CD4-positive, alpha-beta T cell (primary cell): ENCODE data around the gene CACNA1D. TPM values are rescaled to one million over a fixed set of nuclear protein-coding genes. Genes with fewer than 3 reads are reported as not detected.

Experiments
- ATAC-seq: fragments of 200-7000 bp; cut with Tn5 transposase; one replicate; pipeline ENCODE4 v1.10.0; 2022; ENCODE audit warnings: mild to moderate bottlenecking; ENCODE audit not compliant: poor library complexity
- CTCF ChIA-PET: fragments of 350-600 bp; sonication (Branson Sonifier 250); formaldehyde crosslinking; loops from one replicate; lab custom pipeline; 2021; ENCODE audit warnings: antibody characterized with exemption, inconsistent platforms; lab: Charles Lee
- POLR2A ChIA-PET: fragments of 350-600 bp; sonication (Branson Sonifier 250); formaldehyde crosslinking; loops from one replicate; lab custom pipeline; 2021; ENCODE audit warnings: antibody characterized with exemption, inconsistent platforms; lab: Charles Lee
- DNase-seq, 14 experiments: peaks; one replicate each; pipeline ENCODE4 v3.0.0-alpha.2; 2013 to 2020; ENCODE audit warnings: mixed read lengths in 2 of 14
- H3K27ac ChIP-seq, 2 donors: one replicate each; pipeline versions ENCODE4 v1.5.1 to v1.7.0; 2013; ENCODE audit warnings: low read length in 2 of 2, low read depth in 1 of 2, mild to moderate bottlenecking in 1 of 2
- H3K27me3 ChIP-seq, 2 experiments: 1 replicate in 1 of 2; 2 replicates in 1 of 2; pipeline versions ENCODE4 v1.6.1 to v1.7.0; 2013; ENCODE audit warnings: low read length in 2 of 2, control low read depth in 1 of 2, mild to moderate bottlenecking in 1 of 2, moderate library complexity in 1 of 2; ENCODE audit not compliant: insufficient read depth in 2 of 2, control insufficient read depth in 1 of 2
- H3K36me3 ChIP-seq: one replicate; pipeline ENCODE4 v1.6.1; 2013; ENCODE audit warnings: low read length, control low read depth; ENCODE audit not compliant: insufficient read depth
- H3K4me1 ChIP-seq: one replicate; pipeline ENCODE4 v1.6.1; 2013; ENCODE audit warnings: low read length, control low read depth; ENCODE audit not compliant: insufficient read depth
- H3K4me3 ChIP-seq: one replicate; pipeline ENCODE4 v1.5.1; 2013; ENCODE audit warnings: mild to moderate bottlenecking, low read length, moderate library complexity
- H3K9me3 ChIP-seq, 2 experiments: 1 replicate in 1 of 2; 2 replicates in 1 of 2; pipeline versions ENCODE4 v1.6.1 to v1.7.0; 2013; ENCODE audit warnings: low read length in 2 of 2, mild to moderate bottlenecking in 2 of 2, control low read depth in 1 of 2, moderate library complexity in 1 of 2; ENCODE audit not compliant: control insufficient read depth in 1 of 2, insufficient read depth in 1 of 2
- H3K27ac Mint-ChIP-seq: one replicate; pipeline ENCODE4 v1.8.0; 2020; ENCODE audit warnings: mixed read lengths
- H3K27me3 Mint-ChIP-seq: one replicate; pipeline ENCODE4 v1.8.0; 2021; ENCODE audit warnings: mixed read lengths
- H3K36me3 Mint-ChIP-seq: one replicate; pipeline ENCODE4 v1.8.0; 2021; ENCODE audit warnings: low read depth, mixed read lengths
- H3K4me1 Mint-ChIP-seq: one replicate; pipeline ENCODE4 v1.8.0; 2021; ENCODE audit warnings: low read depth, mixed read lengths
- H3K4me3 Mint-ChIP-seq: one replicate; pipeline ENCODE4 v1.8.0; 2020; ENCODE audit warnings: mild to moderate bottlenecking, mixed read lengths
- H3K9me3 Mint-ChIP-seq: one replicate; pipeline ENCODE4 v1.8.0; 2020; ENCODE audit warnings: mixed read lengths
- CTCF ChIP-seq: fragments of 200-600 bp; IDR thresholded peaks from one replicate; pipeline ENCODE4 v1.8.0; 2022; ENCODE audit warnings: antibody characterized with exemption, mild to moderate bottlenecking
- intact Hi-C, 2 experiments: fragments of 100-400 bp; cut with DNase I in 1 of 2; cut with micrococcal nuclease in 1 of 2; formaldehyde crosslinking; loops; one replicate each; pipeline versions ENCODE4 v1.15.1 to v1.9.0; 2023 to 2025; cut with DNase I, micrococcal nuclease
- total RNA-seq, 174 experiments: library from RNA in 2 of 174; stranded (reverse) in 2 of 174; gene quantifications; one replicate each; pipeline ENCODE4 v1.2.3 and lab custom pipeline; 2021 to 2026

The CACNA1D gene
- total RNA-seq, 2 experiments from 2014 or later = not detected

GRCh38 chr3:53604232-53604631 is 109.8 kb downstream of the CACNA1D start:
- no peaks in the 10 kb centered on the region for H3K36me3 Mint-ChIP-seq
- no peak overlapping the region for H3K27ac ChIP-seq
- H3K27ac Mint-ChIP-seq = no peak overlapping the region
- H3K4me1 ChIP-seq = no peaks in the 10 kb centered on the region
- peaks cover 6% of the 10 kb centered on the region for H3K9me3 Mint-ChIP-seq
- DNase-seq (no peak), ATAC-seq (no peak)
- no peaks in the 10 kb centered on the region for H3K36me3 ChIP-seq
- POLR2A ChIA-PET = no interaction called here
- CTCF ChIA-PET = no interaction called here
- TF ChIP-seq CTCF = no peak
- H3K27me3 Mint-ChIP-seq = peaks cover 11% of the 10 kb centered on the region
- H3K4me1 Mint-ChIP-seq = no peaks in the 10 kb centered on the region
- H3K4me3 Mint-ChIP-seq = no peak overlapping the region
- no peak overlapping the region for H3K4me3 ChIP-seq
- peaks cover 0 to 2% of the 10 kb centered on the region in 2 experiments for H3K27me3 ChIP-seq
- intact Hi-C loops = no loop called here
- H3K9me3 ChIP-seq = no peaks in the 10 kb centered on the region

DNA sequence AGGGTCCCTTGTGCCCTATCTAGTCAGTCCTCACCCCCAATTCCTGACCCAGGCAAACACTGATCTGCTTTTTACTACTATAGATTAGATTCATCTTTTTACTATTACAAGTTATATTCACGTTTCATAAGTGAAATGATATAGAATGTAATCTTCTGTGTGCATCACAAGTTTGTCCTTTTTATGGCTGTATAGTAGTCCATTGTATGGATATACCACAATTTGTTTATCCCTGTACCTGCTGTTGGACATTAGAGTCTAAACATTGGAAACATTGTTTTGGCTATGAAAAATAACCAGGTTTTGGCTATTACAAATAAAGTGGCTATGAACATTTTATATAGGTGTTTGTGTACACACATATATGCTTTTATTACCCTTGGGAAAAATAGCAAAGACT is 112.4 kb downstream of the CACNA1D start:
- Histone ChIP-seq H3K36me3 (no peaks in the 10 kb centered on the region), H3K27me3 (peaks cover 0 to 2% of the 10 kb centered on the region in 2 experiments), H3K27ac (no peak overlapping the region), H3K4me3 (no peak overlapping the region), H3K9me3 (no peaks in the 10 kb centered on the region), H3K4me1 (no peaks in the 10 kb centered on the region)
- H3K27me3 Mint-ChIP-seq = peaks cover 19% of the 10 kb centered on the region
- no peak for TF ChIP-seq CTCF
- H3K27ac Mint-ChIP-seq = no peak overlapping the region
- H3K9me3 Mint-ChIP-seq = peaks cover 6% of the 10 kb centered on the region
- H3K4me1 Mint-ChIP-seq = no peaks in the 10 kb centered on the region
- no peaks in the 10 kb centered on the region for H3K36me3 Mint-ChIP-seq
- no peak overlapping the region for H3K4me3 Mint-ChIP-seq
- intact Hi-C loops = no loop called here
- ATAC-seq (no peak), DNase-seq (no peak)
- POLR2A ChIA-PET = no interaction called here
- CTCF ChIA-PET = no interaction called here

DNA sequence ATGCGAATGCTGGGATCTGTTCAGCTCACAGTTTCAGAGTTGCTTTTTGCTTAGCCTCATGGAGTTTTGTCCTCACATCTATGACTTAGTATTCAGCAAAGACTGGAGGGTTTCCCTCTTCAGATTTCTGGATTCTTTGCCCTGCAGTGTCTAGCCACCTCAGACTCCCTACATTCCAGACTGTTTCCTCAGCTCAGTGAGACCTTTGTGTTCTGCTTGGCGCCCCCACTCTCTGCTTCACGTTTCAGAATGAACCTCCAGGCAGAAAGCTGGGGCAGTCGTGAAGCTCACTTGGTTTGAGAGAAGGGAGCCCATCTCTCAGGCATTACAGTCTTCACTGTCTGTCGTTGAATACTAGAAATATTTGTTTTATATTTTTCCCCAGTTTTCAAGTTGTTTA is 118.1 kb downstream of the CACNA1D start:
- Mint-ChIP-seq H3K36me3 (no peaks in the 10 kb centered on the region), H3K4me1 (no peaks in the 10 kb centered on the region), H3K4me3 (no peak overlapping the region), H3K27me3 (peaks cover 26% of the 10 kb centered on the region), H3K9me3 (peaks cover 3% of the 10 kb centered on the region), H3K27ac (no peak overlapping the region)
- Histone ChIP-seq H3K4me3 (no peak overlapping the region), H3K4me1 (no peaks in the 10 kb centered on the region), H3K27ac (no peak overlapping the region), H3K27me3 (peaks cover 6 to 8% of the 10 kb centered on the region in 2 experiments), H3K9me3 (no peaks in the 10 kb centered on the region), H3K36me3 (no peaks in the 10 kb centered on the region)
- DNase-seq (no peak), ATAC-seq (no peak)
- TF ChIP-seq CTCF = no peak
- ChIA-PET POLR2A (no interaction called here), CTCF (no interaction called here)
- intact Hi-C loops = no loop called here
